Measurements from ENCODE around the gene FIGNL1. TPM values are rescaled to one million over a fixed set of nuclear protein-coding genes. Genes with fewer than 3 reads are reported as not detected.

FIGNL1 gene, protein sequence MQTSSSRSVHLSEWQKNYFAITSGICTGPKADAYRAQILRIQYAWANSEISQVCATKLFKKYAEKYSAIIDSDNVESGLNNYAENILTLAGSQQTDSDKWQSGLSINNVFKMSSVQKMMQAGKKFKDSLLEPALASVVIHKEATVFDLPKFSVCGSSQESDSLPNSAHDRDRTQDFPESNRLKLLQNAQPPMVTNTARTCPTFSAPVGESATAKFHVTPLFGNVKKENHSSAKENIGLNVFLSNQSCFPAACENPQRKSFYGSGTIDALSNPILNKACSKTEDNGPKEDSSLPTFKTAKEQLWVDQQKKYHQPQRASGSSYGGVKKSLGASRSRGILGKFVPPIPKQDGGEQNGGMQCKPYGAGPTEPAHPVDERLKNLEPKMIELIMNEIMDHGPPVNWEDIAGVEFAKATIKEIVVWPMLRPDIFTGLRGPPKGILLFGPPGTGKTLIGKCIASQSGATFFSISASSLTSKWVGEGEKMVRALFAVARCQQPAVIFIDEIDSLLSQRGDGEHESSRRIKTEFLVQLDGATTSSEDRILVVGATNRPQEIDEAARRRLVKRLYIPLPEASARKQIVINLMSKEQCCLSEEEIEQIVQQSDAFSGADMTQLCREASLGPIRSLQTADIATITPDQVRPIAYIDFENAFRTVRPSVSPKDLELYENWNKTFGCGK
- 5.8 TPM for total RNA-seq
- polyA plus RNA-seq (ENCODE audit: insufficient read depth, low read depth, low replicate concordance) = 2.4 TPM
- long read RNA-seq, donor 1, partial matches to known transcripts = 13 of 18 reads
- long read RNA-seq, donor 1, other reads (novel, unspliced or antisense) = 0 of 18 reads
- long read RNA-seq, donor 2, partial matches to known transcripts = 0 of 3 reads
- long read RNA-seq, donor 2, other reads (novel, unspliced or antisense) = 0 of 3 reads
- long read RNA-seq, donor 3, partial matches to known transcripts = 0 of 1 reads
- long read RNA-seq, donor 3, other reads (novel, unspliced or antisense) = 0 of 1 reads
- long read RNA-seq, donor 4, partial matches to known transcripts = 0 of 1 reads
- long read RNA-seq, donor 4, other reads (novel, unspliced or antisense) = 0 of 1 reads
- long read RNA-seq, donor 5 = 0 reads
- long read RNA-seq, donor 6, partial matches to known transcripts = 0 of 1 reads
- long read RNA-seq, donor 6, other reads (novel, unspliced or antisense) = 0 of 1 reads
- long read RNA-seq, donor 7, partial matches to known transcripts = 1 of 6 reads
- long read RNA-seq, donor 7, other reads (novel, unspliced or antisense) = 1 of 6 reads
- long read RNA-seq, donor 8, partial matches to known transcripts = 0 of 4 reads
- long read RNA-seq, donor 8, other reads (novel, unspliced or antisense) = 0 of 4 reads
- long read RNA-seq, donor 9, partial matches to known transcripts = 0 of 1 reads
- long read RNA-seq, donor 9, other reads (novel, unspliced or antisense) = 0 of 1 reads
- long read RNA-seq, donor 10 = 0 reads

GRCh38 chr7:50449881-50450589 lies at the start of gene FIGNL1:
Gene FIGNL1, minus strand, starts transcription at chr7:50450350. Its CDS starts 3,063 bp downstream, at chr7:50447287.
- H3K27ac ChIP-seq (ENCODE audit: low read depth in 2 of 2, low read length in 2 of 2) = peak within 1 kb of the TSS in 1 of 2 donors; percentile 56
- peak within 1 kb of the TSS; percentile 59 to 85 (median 78) for H3K4me3 ChIP-seq (ENCODE audit: low read length in 3 of 3)
- DNase-seq (peak; percentile 76 to 93 (median 88)), FAIRE-seq (no peak)
- no peaks in the 10 kb centered on the region for H3K27me3 ChIP-seq (ENCODE audit: control insufficient read depth, insufficient read depth, low read length)
- no peaks in the 10 kb centered on the region for H3K9me3 ChIP-seq (ENCODE audit: control insufficient read depth in 2 of 3, insufficient read depth in 1 of 3, low read length in 3 of 3)
- intact Hi-C loops (cut with DNase I) = no loop called here
- H3K9ac ChIP-seq (ENCODE audit: low read length in 3 of 3) = peak within 1 kb of the TSS; percentile 34 to 80 (median 37)
- peaks cover 3 to 7% (median 5%) of the 10 kb centered on the region in 3 donors for H3K4me1 ChIP-seq (ENCODE audit: control insufficient read depth in 2 of 3, insufficient read depth in 2 of 3, low read depth in 1 of 3, low read length in 3 of 3)
- TF ChIP-seq, protein P1, sequence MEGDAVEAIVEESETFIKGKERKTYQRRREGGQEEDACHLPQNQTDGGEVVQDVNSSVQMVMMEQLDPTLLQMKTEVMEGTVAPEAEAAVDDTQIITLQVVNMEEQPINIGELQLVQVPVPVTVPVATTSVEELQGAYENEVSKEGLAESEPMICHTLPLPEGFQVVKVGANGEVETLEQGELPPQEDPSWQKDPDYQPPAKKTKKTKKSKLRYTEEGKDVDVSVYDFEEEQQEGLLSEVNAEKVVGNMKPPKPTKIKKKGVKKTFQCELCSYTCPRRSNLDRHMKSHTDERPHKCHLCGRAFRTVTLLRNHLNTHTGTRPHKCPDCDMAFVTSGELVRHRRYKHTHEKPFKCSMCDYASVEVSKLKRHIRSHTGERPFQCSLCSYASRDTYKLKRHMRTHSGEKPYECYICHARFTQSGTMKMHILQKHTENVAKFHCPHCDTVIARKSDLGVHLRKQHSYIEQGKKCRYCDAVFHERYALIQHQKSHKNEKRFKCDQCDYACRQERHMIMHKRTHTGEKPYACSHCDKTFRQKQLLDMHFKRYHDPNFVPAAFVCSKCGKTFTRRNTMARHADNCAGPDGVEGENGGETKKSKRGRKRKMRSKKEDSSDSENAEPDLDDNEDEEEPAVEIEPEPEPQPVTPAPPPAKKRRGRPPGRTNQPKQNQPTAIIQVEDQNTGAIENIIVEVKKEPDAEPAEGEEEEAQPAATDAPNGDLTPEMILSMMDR (IDR thresholded peaks at IDR 0.05; ENCODE audit: borderline replicate concordance, extremely low read depth, insufficient read depth) = no peak
- peaks cover 0 to 7% (median 2%) of the 10 kb centered on the region in 3 donors for H3K36me3 ChIP-seq (ENCODE audit: control insufficient read depth in 2 of 3, insufficient read depth in 3 of 3, low read length in 3 of 3)

GRCh38 chr7:50499092-50499491 lies 48.9 kb upstream of the FIGNL1 start:
- intact Hi-C loops (cut with DNase I) = no loop called here
- no peaks in the 10 kb centered on the region for H3K9me3 ChIP-seq (ENCODE audit: control insufficient read depth in 2 of 3, insufficient read depth in 1 of 3, low read length in 3 of 3)
- TF ChIP-seq, protein P1 (IDR thresholded peaks at IDR 0.05; ENCODE audit: borderline replicate concordance, extremely low read depth, insufficient read depth) = no peak
- DNase-seq = no peak
- no peaks in the 10 kb centered on the region for H3K27me3 ChIP-seq (ENCODE audit: control insufficient read depth, insufficient read depth, low read length)
- peaks cover 0 to 8% (median 7%) of the 10 kb centered on the region in 3 donors for H3K4me1 ChIP-seq (ENCODE audit: control insufficient read depth in 2 of 3, insufficient read depth in 2 of 3, low read depth in 1 of 3, low read length in 3 of 3)
- no peak overlapping the region for H3K27ac ChIP-seq (ENCODE audit: low read depth in 2 of 2, low read length in 2 of 2)
- H3K4me3 ChIP-seq (ENCODE audit: low read length in 3 of 3) = no peak overlapping the region
- no peak overlapping the region for H3K9ac ChIP-seq (ENCODE audit: low read length in 3 of 3)
- no peak for FAIRE-seq
- peaks cover 0 to 8% (median 0%) of the 10 kb centered on the region in 3 donors for H3K36me3 ChIP-seq (ENCODE audit: control insufficient read depth in 2 of 3, insufficient read depth in 3 of 3, low read length in 3 of 3)

GRCh38 chr7:50497968-50498367 lies 47.8 kb upstream of the FIGNL1 start:
- no peak overlapping the region for H3K9ac ChIP-seq (ENCODE audit: low read length in 3 of 3)
- no peaks in the 10 kb centered on the region for H3K9me3 ChIP-seq (ENCODE audit: control insufficient read depth in 2 of 3, insufficient read depth in 1 of 3, low read length in 3 of 3)
- H3K27ac ChIP-seq (ENCODE audit: low read depth in 2 of 2, low read length in 2 of 2) = no peak overlapping the region
- no peak overlapping the region for H3K4me3 ChIP-seq (ENCODE audit: low read length in 3 of 3)
- H3K27me3 ChIP-seq (ENCODE audit: control insufficient read depth, insufficient read depth, low read length) = no peaks in the 10 kb centered on the region
- intact Hi-C loops (cut with DNase I) = no loop called here
- TF ChIP-seq, protein P1 (IDR thresholded peaks at IDR 0.05; ENCODE audit: borderline replicate concordance, extremely low read depth, insufficient read depth) = no peak
- peaks cover 0 to 8% (median 0%) of the 10 kb centered on the region in 3 donors for H3K36me3 ChIP-seq (ENCODE audit: control insufficient read depth in 2 of 3, insufficient read depth in 3 of 3, low read length in 3 of 3)
- peaks cover 0 to 7% (median 5%) of the 10 kb centered on the region in 3 donors for H3K4me1 ChIP-seq (ENCODE audit: control insufficient read depth in 2 of 3, insufficient read depth in 2 of 3, low read depth in 1 of 3, low read length in 3 of 3)
- DNase-seq = no peak
- no peak for FAIRE-seq

Measured in kidney (tissue), 22 donors.